ENCODE results near the gene NRIP1.

NRIP1 gene

DNA sequence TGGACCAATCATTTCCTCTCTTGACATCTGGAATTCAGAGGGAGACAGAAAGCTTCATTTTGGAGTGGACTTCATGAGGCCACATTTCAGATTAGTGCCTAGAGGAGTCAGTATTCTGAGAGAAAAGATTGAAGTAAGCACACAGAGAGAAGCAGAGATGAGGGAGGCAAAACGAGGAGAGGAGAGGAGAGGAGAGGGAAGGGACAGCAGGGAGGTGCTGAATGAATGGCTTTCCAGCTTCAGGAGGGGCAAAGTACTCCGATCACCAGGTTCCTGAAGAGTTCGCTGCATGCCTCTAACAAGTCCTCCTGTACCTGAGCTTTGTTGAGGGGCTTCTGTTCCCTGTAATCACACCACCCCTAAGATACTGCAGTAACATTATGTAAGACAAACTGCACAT lies 76.0 kb downstream of the NRIP1 start:
- H3K79me2 ChIP-seq (ENCODE audit: control insufficient read depth, insufficient read depth, low read length, poor library complexity): no peaks in the 10 kb centered on the region
- no peak overlapping the region for H3K23ac ChIP-seq (ENCODE audit: low read length)
- no peaks in the 10 kb centered on the region for H3K79me1 ChIP-seq (ENCODE audit: low read length)
- peaks cover 1 to 2% of the 10 kb centered on the region in 2 experiments for H3K36me3 ChIP-seq (ENCODE audit: control insufficient read depth in 1 of 2, insufficient read depth in 2 of 2, low read length in 2 of 2)
- no peak overlapping the region for H2AK5ac ChIP-seq (ENCODE audit: low read length)
- H3K18ac ChIP-seq (ENCODE audit: low read length): no peak overlapping the region
- H2AFZ ChIP-seq (ENCODE audit: insufficient read depth, low read length, poor library complexity): no peak overlapping the region
- no peak overlapping the region for H3K4me3 ChIP-seq (ENCODE audit: low read depth, low read length)
- H2BK120ac ChIP-seq (ENCODE audit: insufficient read depth, low read length, poor library complexity): no peak overlapping the region
- H2BK12ac ChIP-seq (ENCODE audit: low read length): no peak overlapping the region
- no peak overlapping the region for H3K27ac ChIP-seq (ENCODE audit: low read depth, low read length)
- no peak overlapping the region for H3K14ac ChIP-seq (ENCODE audit: low read length)
- H3K27me3 ChIP-seq (ENCODE audit: insufficient read depth, low read length): no peaks in the 10 kb centered on the region
- WGBS (ENCODE audit: extremely low coverage, insufficient coverage, insufficient read length): no CpG with 5 or more reads among the region's 3 CpGs
- no peak overlapping the region for H3K9ac ChIP-seq (ENCODE audit: low read length)
- H4K12ac ChIP-seq (ENCODE audit: low read depth, low read length): no peak overlapping the region
- H3K4me2 ChIP-seq (ENCODE audit: low read length): no peak overlapping the region
- no peak overlapping the region for H4K91ac ChIP-seq (ENCODE audit: low read depth, low read length)
- DNase-seq: no peak
- no peak overlapping the region for H2BK5ac ChIP-seq (ENCODE audit: low read depth, low read length, poor library complexity)
- no peak overlapping the region for H4K8ac ChIP-seq (ENCODE audit: low read depth, low read length)
- peak overlapping the region; percentile 3 for H3K4ac ChIP-seq (ENCODE audit: low read depth, low read length)
- no peaks in the 10 kb centered on the region for H3K9me3 ChIP-seq (ENCODE audit: insufficient read depth, low read depth, low read length)
- H3K4me1 ChIP-seq (ENCODE audit: control insufficient read depth in 1 of 2, insufficient read depth in 2 of 2, low read length in 2 of 2): peaks cover 2 to 4% of the 10 kb centered on the region in 2 experiments

- H3K18ac ChIP-seq (ENCODE audit: low read length): no peak overlapping the region
- H4K12ac ChIP-seq (ENCODE audit: low read depth, low read length): no peak overlapping the region
- H2AFZ ChIP-seq (ENCODE audit: insufficient read depth, low read length, poor library complexity): no peak overlapping the region
- no peak overlapping the region for H3K4ac ChIP-seq (ENCODE audit: low read depth, low read length)
- no peak overlapping the region for H2BK5ac ChIP-seq (ENCODE audit: low read depth, low read length, poor library complexity)
- no peaks in the 10 kb centered on the region for H3K79me1 ChIP-seq (ENCODE audit: low read length)
- H3K23ac ChIP-seq (ENCODE audit: low read length): no peak overlapping the region
- H3K14ac ChIP-seq (ENCODE audit: low read length): no peak overlapping the region
- H3K79me2 ChIP-seq (ENCODE audit: control insufficient read depth, insufficient read depth, low read length, poor library complexity): no peaks in the 10 kb centered on the region
- H3K4me2 ChIP-seq (ENCODE audit: low read length): no peak overlapping the region
- H3K27ac ChIP-seq (ENCODE audit: low read depth, low read length): no peak overlapping the region
- H3K9ac ChIP-seq (ENCODE audit: low read length): no peak overlapping the region
- no peak overlapping the region for H4K91ac ChIP-seq (ENCODE audit: low read depth, low read length)
- WGBS (ENCODE audit: extremely low coverage, insufficient coverage, insufficient read length): no CpG with 5 or more reads among the region's 5 CpGs
- peaks cover 2 to 4% of the 10 kb centered on the region in 2 experiments for H3K4me1 ChIP-seq (ENCODE audit: control insufficient read depth in 1 of 2, insufficient read depth in 2 of 2, low read length in 2 of 2)
- no peak overlapping the region for H4K8ac ChIP-seq (ENCODE audit: low read depth, low read length)
- no peak overlapping the region for H3K4me3 ChIP-seq (ENCODE audit: low read depth, low read length)
- no peak overlapping the region for H2AK5ac ChIP-seq (ENCODE audit: low read length)
- H3K27me3 ChIP-seq (ENCODE audit: insufficient read depth, low read length): no peaks in the 10 kb centered on the region
- H3K36me3 ChIP-seq (ENCODE audit: control insufficient read depth in 1 of 2, insufficient read depth in 2 of 2, low read length in 2 of 2): peaks cover 1 to 2% of the 10 kb centered on the region in 2 experiments
- no peak overlapping the region for H2BK12ac ChIP-seq (ENCODE audit: low read length)
- H3K9me3 ChIP-seq (ENCODE audit: insufficient read depth, low read depth, low read length): no peaks in the 10 kb centered on the region
- no peak for DNase-seq
- H2BK120ac ChIP-seq (ENCODE audit: insufficient read depth, low read length, poor library complexity): no peak overlapping the region
These were observed 77.2 kb downstream of the NRIP1 start for GRCh38 chr21:14987370-14988170.

- no CpG with 5 or more reads among the region's 3 CpGs for WGBS (ENCODE audit: extremely low coverage, insufficient coverage, insufficient read length)
- Histone ChIP-seq H4K91ac (ENCODE audit: low read depth, low read length) (no peak overlapping the region), H3K18ac (ENCODE audit: low read length) (no peak overlapping the region), H3K36me3 (ENCODE audit: control insufficient read depth in 1 of 2, insufficient read depth in 2 of 2, low read length in 2 of 2) (peaks cover 1 to 4% of the 10 kb centered on the region in 2 experiments), H2AFZ (ENCODE audit: insufficient read depth, low read length, poor library complexity) (no peak overlapping the region), H3K79me1 (ENCODE audit: low read length) (no peaks in the 10 kb centered on the region), H3K27me3 (ENCODE audit: insufficient read depth, low read length) (no peaks in the 10 kb centered on the region), H2BK120ac (ENCODE audit: insufficient read depth, low read length, poor library complexity) (no peak overlapping the region), H4K8ac (ENCODE audit: low read depth, low read length) (no peak overlapping the region), H3K4me1 (ENCODE audit: control insufficient read depth in 1 of 2, insufficient read depth in 2 of 2, low read length in 2 of 2) (peaks cover 2% of the 10 kb centered on the region in 2 experiments), H3K27ac (ENCODE audit: low read depth, low read length) (no peak overlapping the region), H2AK5ac (ENCODE audit: low read length) (no peak overlapping the region), H3K23ac (ENCODE audit: low read length) (no peak overlapping the region), H2BK5ac (ENCODE audit: low read depth, low read length, poor library complexity) (no peak overlapping the region), H3K14ac (ENCODE audit: low read length) (no peak overlapping the region), H4K12ac (ENCODE audit: low read depth, low read length) (no peak overlapping the region), H3K4ac (ENCODE audit: low read depth, low read length) (no peak overlapping the region), H2BK12ac (ENCODE audit: low read length) (no peak overlapping the region), H3K9me3 (ENCODE audit: insufficient read depth, low read depth, low read length) (no peaks in the 10 kb centered on the region), H3K9ac (ENCODE audit: low read length) (no peak overlapping the region), H3K4me2 (ENCODE audit: low read length) (no peak overlapping the region), H3K79me2 (ENCODE audit: control insufficient read depth, insufficient read depth, low read length, poor library complexity) (peaks cover 2% of the 10 kb centered on the region), H3K4me3 (ENCODE audit: low read depth, low read length) (no peak overlapping the region)
- DNase-seq: no peak
These were observed 79.5 kb downstream of the NRIP1 start for GRCh38 chr21:14985306-14985705.

GRCh38 chr21:14982336-14982735 lies 82.5 kb downstream of the NRIP1 start:
- Histone ChIP-seq H2AK5ac (ENCODE audit: low read length) (no peak overlapping the region), H4K91ac (ENCODE audit: low read depth, low read length) (no peak overlapping the region), H3K4me3 (ENCODE audit: low read depth, low read length) (no peak overlapping the region), H3K27ac (ENCODE audit: low read depth, low read length) (no peak overlapping the region), H3K9ac (ENCODE audit: low read length) (no peak overlapping the region), H3K79me1 (ENCODE audit: low read length) (no peaks in the 10 kb centered on the region), H2BK5ac (ENCODE audit: low read depth, low read length, poor library complexity) (no peak overlapping the region), H3K4me2 (ENCODE audit: low read length) (no peak overlapping the region), H4K12ac (ENCODE audit: low read depth, low read length) (no peak overlapping the region), H2AFZ (ENCODE audit: insufficient read depth, low read length, poor library complexity) (no peak overlapping the region), H3K14ac (ENCODE audit: low read length) (no peak overlapping the region), H3K79me2 (ENCODE audit: control insufficient read depth, insufficient read depth, low read length, poor library complexity) (peaks cover 2% of the 10 kb centered on the region), H3K4me1 (ENCODE audit: control insufficient read depth in 1 of 2, insufficient read depth in 2 of 2, low read length in 2 of 2) (peaks cover 0 to 2% of the 10 kb centered on the region in 2 experiments), H2BK12ac (ENCODE audit: low read length) (no peak overlapping the region), H3K36me3 (ENCODE audit: control insufficient read depth in 1 of 2, insufficient read depth in 2 of 2, low read length in 2 of 2) (peaks cover 1 to 4% of the 10 kb centered on the region in 2 experiments), H2BK120ac (ENCODE audit: insufficient read depth, low read length, poor library complexity) (no peak overlapping the region), H3K18ac (ENCODE audit: low read length) (no peak overlapping the region), H3K27me3 (ENCODE audit: insufficient read depth, low read length) (no peaks in the 10 kb centered on the region), H4K8ac (ENCODE audit: low read depth, low read length) (no peak overlapping the region), H3K9me3 (ENCODE audit: insufficient read depth, low read depth, low read length) (no peaks in the 10 kb centered on the region), H3K4ac (ENCODE audit: low read depth, low read length) (no peak overlapping the region), H3K23ac (ENCODE audit: low read length) (no peak overlapping the region)
- DNase-seq: peak; percentile 36 to 68
- no CpG with 5 or more reads among the region's 3 CpGs for WGBS (ENCODE audit: extremely low coverage, insufficient coverage, insufficient read length)

Data from trophoblast cell (in vitro differentiated cells and primary cell).